Body of pancreas (tissue), 4 donors: ENCODE data around the gene SHROOM2.

Source experiments
- CTCF ChIP-seq, 7 experiments: fragments of 450-650 bp in 4 of 7; fragments of 200-600 bp in 3 of 7; sonication (generic) in 3 of 7; IDR thresholded peaks; one replicate each; pipeline ENCODE4 v1.5.1; 2016 to 2019; ENCODE audit warnings: antibody characterized with exemption in 7 of 7
- POLR2A ChIP-seq, 3 donors: fragments of 450-650 bp; IDR thresholded peaks; one replicate each; pipeline ENCODE4 v1.6.1; 2016; ENCODE audit warnings: antibody characterized with exemption in 3 of 3, mild to moderate bottlenecking in 2 of 3

GRCh38 chrX:9992061-9992460 lies 205.8 kb downstream of the SHROOM2 start:
- no peak for TF ChIP-seq POLR2A (IDR thresholded peaks at IDR 0.05)
- no peak for TF ChIP-seq CTCF (IDR thresholded peaks at IDR 0.05)
